Esophagus squamous epithelium (tissue), 5 donors: Measurements from ENCODE around the gene ADM. TPM values are rescaled to one million over a fixed set of nuclear protein-coding genes. Genes with fewer than 3 reads are reported as not detected.

Experiments
- DNase-seq: peaks from one replicate; lab custom pipeline; 2025; lab: John Stamatoyannopoulos, UW
- H3K27ac ChIP-seq, 4 donors: fragments of 200-600 bp; sonication (generic); one replicate each; pipeline ENCODE4 v1.5.1; 2016 to 2019; ENCODE audit warnings: mild to moderate bottlenecking in 1 of 4
- H3K27me3 ChIP-seq, 4 donors: fragments of 200-600 bp; sonication (generic); 1 replicate in 3 of 4; 2 replicates in 1 of 4; pipeline versions ENCODE4 v1.5.1 to v1.6.0; 2017 to 2021; ENCODE audit warnings: antibody characterized with exemption in 1 of 4
- H3K36me3 ChIP-seq, 3 donors: fragments of 200-600 bp; sonication (generic); one replicate each; pipeline ENCODE4 v1.5.1; 2016 to 2019
- H3K4me1 ChIP-seq, 3 donors: fragments of 200-600 bp; sonication (generic); one replicate each; pipeline ENCODE4 v1.5.1; 2017 to 2019
- H3K4me3 ChIP-seq, 4 donors: fragments of 200-600 bp; sonication (generic); 1 replicate in 3 of 4; 2 replicates in 1 of 4; pipeline ENCODE4 v1.5.1; 2016 to 2019; ENCODE audit warnings: mild to moderate bottlenecking in 2 of 4, moderate library complexity in 1 of 4
- H3K9me3 ChIP-seq, 3 donors: fragments of 200-600 bp; sonication (generic); one replicate each; pipeline ENCODE4 v1.5.1; 2016 to 2019
- CTCF ChIP-seq, 6 experiments: fragments of 450-650 bp in 4 of 6; fragments of 200-600 bp in 2 of 6; sonication (generic) in 2 of 6; IDR thresholded peaks; one replicate each; pipeline ENCODE4 v1.5.1; 2016 to 2019; ENCODE audit warnings: antibody characterized with exemption in 6 of 6, mild to moderate bottlenecking in 4 of 6, moderate library complexity in 4 of 6
- POLR2A ChIP-seq, 4 donors: fragments of 450-650 bp; IDR thresholded peaks; one replicate each; pipeline ENCODE4 v1.6.1; 2017; ENCODE audit warnings: antibody characterized with exemption in 4 of 4, mild to moderate bottlenecking in 4 of 4, moderate library complexity in 3 of 4
- WGBS, 2 donors: methylation state at CpG; one replicate each; pipeline ENCODE4 v1.1.5; 2018; 5-methylcytosine and 5-hydroxymethylcytosine counted together
- intact Hi-C: fragments of 100-400 bp; cut with DNase I; formaldehyde crosslinking; loops from one replicate; pipeline ENCODE4 v1.15.0; 2022
- total RNA-seq, 4 donors: library from RNA; depleted of rRNA; stranded (reverse); fragments of >200 nt; gene quantifications; one replicate each; pipeline ENCODE4 v1.1.0, GENCODE V29; 2016
- donor health status: DM: yes; HTN: yes; CAD: no.

The ADM gene
- total RNA-seq, 4 donors from 2014 or later: 14.3 to 69.6 (median 57.7) TPM

GRCh38 chr11:10310301-10310841, 5.5 kb downstream of the ADM start:
- no peak for DNase-seq
- H3K4me3 ChIP-seq: no peak overlapping the region
- intact Hi-C loops: no loop called here
- H3K9me3 ChIP-seq: no peaks in the 10 kb centered on the region
- 80 to 81% methylated on average over 2 to 3 of the region's 3 CpGs for WGBS, 2 donors
- no peak for TF ChIP-seq CTCF (IDR thresholded peaks at IDR 0.05)
- TF ChIP-seq POLR2A (IDR thresholded peaks at IDR 0.05): no peak
- H3K4me1 ChIP-seq: peaks cover 30 to 51% (median 32%) of the 10 kb centered on the region in 3 donors
- H3K36me3 ChIP-seq: no peaks in the 10 kb centered on the region
- H3K27me3 ChIP-seq: peaks cover 0 to 12% (median 0%) of the 10 kb centered on the region in 4 donors
- H3K27ac ChIP-seq: peak overlapping the region in 3 of 4 donors; percentile 91 to 96 (median 92)

- 93 to 96% methylated on average over 2 of the region's 2 CpGs for WGBS, 2 donors
- DNase-seq: no peak
- H3K27ac ChIP-seq: no peak overlapping the region
- no peaks in the 10 kb centered on the region for H3K36me3 ChIP-seq
- intact Hi-C loops: no loop called here
- no peaks in the 10 kb centered on the region for H3K9me3 ChIP-seq
- H3K27me3 ChIP-seq: no peaks in the 10 kb centered on the region
- H3K4me1 ChIP-seq: peaks cover 23 to 36% (median 24%) of the 10 kb centered on the region in 3 donors
- H3K4me3 ChIP-seq: no peak overlapping the region
- no peak for TF ChIP-seq POLR2A (IDR thresholded peaks at IDR 0.05)
- no peak for TF ChIP-seq CTCF (IDR thresholded peaks at IDR 0.05)
Measured at GRCh38 chr11:10311802-10312201, 6.9 kb downstream of the ADM start.

GRCh38 chr11:10314199-10315072, 9.6 kb downstream of the ADM start:
- DNase-seq: no peak
- no peak overlapping the region for H3K27ac ChIP-seq

GRCh38 chr11:10315083-10315482, 10.2 kb downstream of the ADM start:
- 72 to 81% methylated on average over 6 of the region's 6 CpGs for WGBS, 2 donors
- no peaks in the 10 kb centered on the region for H3K36me3 ChIP-seq

More at GRCh38 chr11:10314199-10315072, 9.6 kb downstream of the ADM start:
- TF ChIP-seq POLR2A (IDR thresholded peaks at IDR 0.05): no peak
- TF ChIP-seq CTCF (IDR thresholded peaks at IDR 0.05): no peak
- H3K9me3 ChIP-seq: no peaks in the 10 kb centered on the region
- H3K4me3 ChIP-seq: no peak overlapping the region
- no peaks in the 10 kb centered on the region for H3K36me3 ChIP-seq
- 55 to 61% methylated on average over 8 of the region's 8 CpGs for WGBS, 2 donors
- intact Hi-C loops: no loop called here
- H3K27me3 ChIP-seq: no peaks in the 10 kb centered on the region
- peaks cover 2 to 10% (median 10%) of the 10 kb centered on the region in 3 donors for H3K4me1 ChIP-seq

More at GRCh38 chr11:10315083-10315482, 10.2 kb downstream of the ADM start:
- no peak for TF ChIP-seq CTCF (IDR thresholded peaks at IDR 0.05)
- no peak for TF ChIP-seq POLR2A (IDR thresholded peaks at IDR 0.05)
- Histone ChIP-seq H3K27ac (no peak overlapping the region), H3K4me3 (no peak overlapping the region), H3K9me3 (no peaks in the 10 kb centered on the region), H3K27me3 (no peaks in the 10 kb centered on the region), H3K4me1 (peaks cover 0 to 8% (median 4%) of the 10 kb centered on the region in 3 donors)
- intact Hi-C loops: no loop called here
- DNase-seq: no peak
